Fibroblast of pulmonary artery (primary cell): ENCODE data around the gene IGF1.

Experiments
- DNase-seq: peaks from one replicate; pipeline ENCODE4 v3.0.0-alpha.2; 2010; ENCODE audit warnings: low read depth
- H3K4me3 ChIP-seq: replicated peaks from 2 replicates; pipeline ENCODE4 v1.5.1; 2011; ENCODE audit warnings: low read depth, mild to moderate bottlenecking, control low read depth, low read length, moderate library complexity
- CTCF ChIP-seq: IDR thresholded peaks from 2 replicates; pipeline ENCODE4 v1.5.1; 2011; ENCODE audit warnings: mild to moderate bottlenecking, control low read depth, low read length, inconsistent platforms; ENCODE audit errors: missing control alignments

Gene IGF1

GRCh38 chr12:102433304-102433703, 47.1 kb downstream of the IGF1 start:
- no peak for DNase-seq
- TF ChIP-seq CTCF = no peak
- no peak overlapping the region for H3K4me3 ChIP-seq

GRCh38 chr12:102430661-102431060, 49.7 kb downstream of the IGF1 start:
- H3K4me3 ChIP-seq = no peak overlapping the region
- DNase-seq = no peak
- no peak for TF ChIP-seq CTCF

GRCh38 chr12:102429211-102430154, 50.9 kb downstream of the IGF1 start:
- no peak for TF ChIP-seq CTCF
- H3K4me3 ChIP-seq = no peak overlapping the region
- no peak for DNase-seq

- H3K4me3 ChIP-seq = no peak overlapping the region
These were observed 52.8 kb downstream of the IGF1 start for GRCh38 chr12:102427543-102427941.

GRCh38 chr12:102426599-102427542, 53.5 kb downstream of the IGF1 start:
- DNase-seq = no peak
- no peak overlapping the region for H3K4me3 ChIP-seq
- TF ChIP-seq CTCF = no peak

More at GRCh38 chr12:102427543-102427941, 52.8 kb downstream of the IGF1 start:
- TF ChIP-seq CTCF = no peak
- DNase-seq = no peak

GRCh38 chr12:102425109-102426039, 55.0 kb downstream of the IGF1 start:
- TF ChIP-seq CTCF = no peak
- H3K4me3 ChIP-seq = no peak overlapping the region
- DNase-seq = no peak
